B cell (primary cell): ENCODE data around the gene SLC49A3. TPM values are rescaled to one million over a fixed set of nuclear protein-coding genes. Genes with fewer than 3 reads are reported as not detected.
"Not testable (repeated sequence)": the region's sequence is repeated elsewhere in the genome, so short reads cannot be mapped to it uniquely, and the experiment has no call there.

ENCODE experiments used
- ATAC-seq: fragments of 200-7000 bp; cut with Tn5 transposase; one replicate; pipeline ENCODE4 v1.10.0; 2021; ENCODE audit warnings: low read depth, mild to moderate bottlenecking, moderate number of reproducible peaks, moderate library complexity
- CTCF ChIA-PET: fragments of 350-600 bp; sonication (Branson Sonifier 250); formaldehyde crosslinking; loops from one replicate; lab custom pipeline; 2021; ENCODE audit warnings: antibody characterized with exemption, inconsistent platforms; lab: Charles Lee
- POLR2A ChIA-PET: fragments of 350-600 bp; sonication (Branson Sonifier 250); formaldehyde crosslinking; loops from one replicate; lab custom pipeline; 2021; ENCODE audit warnings: antibody characterized with exemption; lab: Charles Lee
- DNase-seq: peaks from one replicate; pipeline ENCODE4 v3.0.0; 2013
- H2AFZ ChIP-seq: 2 replicates; pipeline ENCODE4 v1.6.1; 2012; ENCODE audit warnings: mild to moderate bottlenecking, low read depth, low read length; ENCODE audit not compliant: insufficient read depth, poor library complexity, severe bottlenecking
- H3K27ac ChIP-seq, 2 donors: 1 replicate in 1 of 2; 2 replicates in 1 of 2; pipeline ENCODE4 v1.5.1; 2012 to 2013; ENCODE audit warnings: low read length in 2 of 2, mild to moderate bottlenecking in 2 of 2, moderate library complexity in 1 of 2
- H3K27me3 ChIP-seq, 4 experiments: fragments of 200-600 bp in 1 of 4; sonication (generic) in 1 of 4; replicated peaks in 1 of 4; 1 replicate in 2 of 4; 2 replicates in 2 of 4; pipeline versions ENCODE4 v1.6.1 to v1.7.0; 2013 to 2016; ENCODE audit warnings: low read length in 3 of 4, mild to moderate bottlenecking in 2 of 4, mixed read lengths in 1 of 4, moderate library complexity in 1 of 4; ENCODE audit not compliant: insufficient read depth in 4 of 4, control insufficient read depth in 3 of 4; ENCODE audit errors: control extremely low read depth in 1 of 4
- H3K36me3 ChIP-seq, 2 experiments: replicated peaks in 1 of 2; 1 replicate in 1 of 2; 2 replicates in 1 of 2; pipeline versions ENCODE4 v1.6.1 to v1.7.1; 2013; ENCODE audit warnings: low read length in 1 of 2; ENCODE audit not compliant: insufficient read depth in 2 of 2, control insufficient read depth in 1 of 2; ENCODE audit errors: control extremely low read depth in 1 of 2, extremely low read depth in 1 of 2
- H3K4me1 ChIP-seq, 2 donors: fragments of 200-600 bp in 1 of 2; sonication (generic) in 1 of 2; 1 replicate in 1 of 2; 2 replicates in 1 of 2; pipeline versions ENCODE4 v1.5.1 to v1.6.1; 2013 to 2017; ENCODE audit warnings: low read length in 2 of 2; ENCODE audit not compliant: control insufficient read depth in 2 of 2, insufficient read depth in 2 of 2
- H3K4me2 ChIP-seq: replicated peaks from 2 replicates; pipeline ENCODE3; 2012; ENCODE audit warnings: mild to moderate bottlenecking, low read depth, low read length; ENCODE audit not compliant: poor library complexity, severe bottlenecking
- H3K4me3 ChIP-seq, 5 experiments: fragments of 200-600 bp in 1 of 5; sonication (generic) in 1 of 5; 1 replicate in 3 of 5; 2 replicates in 2 of 5; pipeline versions ENCODE4 v1.5.1 to v1.7.0; 2011 to 2016; ENCODE audit warnings: low read length in 4 of 5, mild to moderate bottlenecking in 4 of 5, low read depth in 2 of 5, control low read depth in 1 of 5, moderate library complexity in 1 of 5; ENCODE audit not compliant: insufficient read depth in 1 of 5; ENCODE audit errors: control extremely low read depth in 1 of 5, extremely low read depth in 1 of 5
- H3K79me2 ChIP-seq: fragments of 200-600 bp; sonication (generic); one replicate; pipeline ENCODE4 v1.6.0; 2016; ENCODE audit warnings: low read length; ENCODE audit not compliant: control insufficient read depth, insufficient read depth
- H3K9ac ChIP-seq: fragments of 200-600 bp; sonication (generic); 2 replicates; pipeline ENCODE4 v1.6.1; 2017; ENCODE audit warnings: mild to moderate bottlenecking, low read length, moderate library complexity
- H3K9me3 ChIP-seq, 3 donors: one replicate each; pipeline versions ENCODE4 v1.6.1 to v1.7.1; 2013; ENCODE audit warnings: low read length in 2 of 3; ENCODE audit not compliant: control insufficient read depth in 2 of 3, insufficient read depth in 1 of 3; ENCODE audit errors: control extremely low read depth in 1 of 3
- H4K20me1 ChIP-seq: 2 replicates; pipeline ENCODE4 v1.6.0; 2012; ENCODE audit warnings: mild to moderate bottlenecking, low read length; ENCODE audit not compliant: insufficient read depth, control insufficient read depth, poor library complexity, severe bottlenecking
- H3K27ac Mint-ChIP-seq: one replicate; pipeline ENCODE4 v1.8.0; 2021; ENCODE audit warnings: mixed read lengths
- H3K27me3 Mint-ChIP-seq: one replicate; pipeline ENCODE4 v1.8.0; 2021; ENCODE audit warnings: mixed read lengths
- H3K4me1 Mint-ChIP-seq: one replicate; pipeline ENCODE4 v1.8.0; 2021; ENCODE audit warnings: mixed read lengths
- H3K4me3 Mint-ChIP-seq: one replicate; pipeline ENCODE4 v1.8.0; 2021; ENCODE audit warnings: mixed read lengths
- H3K9me3 Mint-ChIP-seq: one replicate; pipeline ENCODE4 v1.8.0; 2022; ENCODE audit warnings: mixed read lengths; ENCODE audit not compliant: insufficient read depth
- WGBS: methylation state at CpG from one replicate; pipeline ENCODE4 v1.1.5; 2013; ENCODE audit warnings: missing lambda C conversion rate; ENCODE audit not compliant: insufficient coverage; 5-methylcytosine and 5-hydroxymethylcytosine counted together
- intact Hi-C: fragments of 100-400 bp; cut with micrococcal nuclease; formaldehyde crosslinking; loops from one replicate; pipeline ENCODE4 v1.10.0; 2022
- polyA plus RNA-seq: library from polyadenylated mRNA; depleted of rRNA; stranded (reverse); fragments of >200 nt; gene quantifications from 2 replicates; pipeline ENCODE4 v1.2.3, GENCODE V29; 2012
- total RNA-seq, 2 donors: library from RNA; stranded (reverse); fragments of 120-200 nt in 1 of 2; gene quantifications; 1 replicate in 1 of 2; 2 replicates in 1 of 2; pipeline versions ENCODE4 v1.2.3 to v1.2.4, GENCODE V29; 2013 to 2022

The SLC49A3 gene
- total and polyA plus RNA-seq, 2 donors (not counting 1 experiment from before 2014, with no cell fraction given) = 2.0 to 4.3 TPM

- CTCF ChIA-PET, H4K20me1 ChIP-seq, H3K27ac ChIP-seq, H3K4me1 Mint-ChIP-seq, ATAC-seq, H3K27me3 Mint-ChIP-seq, H3K9me3 Mint-ChIP-seq, H3K4me2 ChIP-seq, H2AFZ ChIP-seq, H3K4me3 Mint-ChIP-seq, H3K27me3 ChIP-seq, H3K27ac Mint-ChIP-seq, H3K4me3 ChIP-seq, H3K9me3 ChIP-seq, DNase-seq, H3K9ac ChIP-seq, POLR2A ChIA-PET: not testable (repeated sequence)
- peaks cover 9 to 11% of the 10 kb centered on the region in 2 donors for H3K4me1 ChIP-seq
- 96% methylated on average over 4 of the region's 11 CpGs for WGBS
- H3K79me2 ChIP-seq = peaks cover 16% of the 10 kb centered on the region
- peaks cover 0 to 17% of the 10 kb centered on the region in 2 experiments for H3K36me3 ChIP-seq
- intact Hi-C loops = loop anchor here (10.0 kb wide), 1 partner anchor 615 kb away; the partner anchor contains the start of gene MAEA
These were observed 19.0 kb downstream of the SLC49A3 start for GRCh38 chr4:669806-670559.

GRCh38 chr4:668219-668618, 20.7 kb downstream of the SLC49A3 start:
- H3K27ac ChIP-seq, H3K27me3 ChIP-seq, H3K27ac Mint-ChIP-seq, POLR2A ChIA-PET, H3K79me2 ChIP-seq, intact Hi-C loops, H4K20me1 ChIP-seq, H2AFZ ChIP-seq, CTCF ChIA-PET, H3K4me2 ChIP-seq, DNase-seq, ATAC-seq, H3K9ac ChIP-seq, H3K9me3 ChIP-seq, H3K9me3 Mint-ChIP-seq, H3K4me3 ChIP-seq, H3K4me3 Mint-ChIP-seq, H3K27me3 Mint-ChIP-seq: not testable (repeated sequence)
- H3K4me1 ChIP-seq = peaks cover 7 to 14% of the 10 kb centered on the region in 2 donors
- 96% methylated on average over 6 of the region's 6 CpGs for WGBS
- peaks cover 0 to 17% of the 10 kb centered on the region in 2 experiments for H3K36me3 ChIP-seq
- peaks cover 11% of the 10 kb centered on the region for H3K4me1 Mint-ChIP-seq
